Measurements from ENCODE around the gene AUTS2.

The AUTS2 gene

DNA sequence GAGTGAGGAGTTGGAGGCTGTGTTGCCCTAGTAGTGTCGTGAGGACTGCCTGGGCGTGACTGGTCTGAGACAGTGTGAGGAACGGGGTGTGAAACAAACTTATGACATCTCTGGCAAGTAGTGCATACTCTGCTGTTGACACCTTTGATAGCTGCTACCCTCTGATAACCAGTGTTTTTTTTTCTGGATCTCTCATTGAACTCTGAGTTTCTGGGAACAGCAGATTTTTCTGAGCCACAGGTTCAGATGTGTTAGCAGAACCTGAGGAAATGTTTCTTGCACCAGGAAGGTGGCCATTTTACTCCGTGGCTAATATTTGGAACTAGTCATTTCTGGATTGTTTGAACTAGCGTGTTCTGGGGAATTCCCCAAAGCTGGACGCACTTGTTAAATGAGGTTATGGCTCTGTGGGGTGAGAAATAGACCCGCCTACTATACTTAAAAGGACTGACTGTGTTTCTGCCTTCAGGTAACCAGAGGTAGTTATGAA is 52.9 kb downstream of the AUTS2 start:
- Histone ChIP-seq H3K36me3 (no peaks in the 10 kb centered on the region), H3K27me3 (no peaks in the 10 kb centered on the region), H3K9me3 (no peaks in the 10 kb centered on the region), H3K4me3 (ENCODE audit: low read depth in 1 of 2, low read length in 1 of 2) (no peak overlapping the region), H3K4me1 (ENCODE audit: control insufficient read depth in 1 of 2, insufficient read depth in 1 of 2, low read depth in 1 of 2, low read length in 1 of 2) (peaks cover 0 to 6% of the 10 kb centered on the region in 2 experiments), H3K27ac (no peak overlapping the region)
- TF ChIP-seq, protein P1, sequence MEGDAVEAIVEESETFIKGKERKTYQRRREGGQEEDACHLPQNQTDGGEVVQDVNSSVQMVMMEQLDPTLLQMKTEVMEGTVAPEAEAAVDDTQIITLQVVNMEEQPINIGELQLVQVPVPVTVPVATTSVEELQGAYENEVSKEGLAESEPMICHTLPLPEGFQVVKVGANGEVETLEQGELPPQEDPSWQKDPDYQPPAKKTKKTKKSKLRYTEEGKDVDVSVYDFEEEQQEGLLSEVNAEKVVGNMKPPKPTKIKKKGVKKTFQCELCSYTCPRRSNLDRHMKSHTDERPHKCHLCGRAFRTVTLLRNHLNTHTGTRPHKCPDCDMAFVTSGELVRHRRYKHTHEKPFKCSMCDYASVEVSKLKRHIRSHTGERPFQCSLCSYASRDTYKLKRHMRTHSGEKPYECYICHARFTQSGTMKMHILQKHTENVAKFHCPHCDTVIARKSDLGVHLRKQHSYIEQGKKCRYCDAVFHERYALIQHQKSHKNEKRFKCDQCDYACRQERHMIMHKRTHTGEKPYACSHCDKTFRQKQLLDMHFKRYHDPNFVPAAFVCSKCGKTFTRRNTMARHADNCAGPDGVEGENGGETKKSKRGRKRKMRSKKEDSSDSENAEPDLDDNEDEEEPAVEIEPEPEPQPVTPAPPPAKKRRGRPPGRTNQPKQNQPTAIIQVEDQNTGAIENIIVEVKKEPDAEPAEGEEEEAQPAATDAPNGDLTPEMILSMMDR (IDR thresholded peaks at IDR 0.05): no peak

DNA sequence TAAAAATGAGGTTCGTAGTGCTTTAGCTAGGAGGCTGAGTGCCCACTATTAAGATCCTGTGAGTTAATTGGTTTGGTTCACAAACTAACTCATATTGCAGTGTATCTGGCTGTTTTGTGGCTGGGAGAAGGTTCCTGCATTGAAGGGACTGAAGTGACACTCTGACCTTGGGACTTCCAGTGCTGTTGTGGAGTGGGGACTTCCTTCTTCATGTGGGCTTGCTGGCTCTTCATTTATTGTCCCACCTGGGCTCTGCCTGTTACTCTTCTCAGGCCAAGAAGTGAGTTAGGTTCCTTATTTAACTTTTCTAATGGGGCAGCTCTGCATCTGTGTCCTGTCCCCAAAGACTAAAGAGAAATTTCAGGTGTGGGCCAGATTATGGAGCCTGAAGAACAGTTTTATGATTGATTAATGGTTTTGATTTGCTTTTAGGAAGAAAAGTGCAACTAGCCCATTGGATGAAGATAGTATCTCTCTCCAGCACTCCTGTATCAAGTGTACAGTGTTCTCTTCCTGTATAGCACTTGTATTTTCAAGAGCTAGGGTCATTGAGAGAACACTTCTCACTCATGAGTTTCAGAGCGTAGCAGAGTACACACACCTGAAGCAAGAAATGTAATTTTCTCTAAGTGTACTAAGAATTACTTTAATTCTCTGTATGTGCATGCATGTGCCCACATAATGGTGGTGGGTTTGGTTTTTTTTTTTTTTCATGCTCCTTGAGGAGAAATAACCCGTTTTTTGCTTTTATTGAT is 54.8 kb downstream of the AUTS2 start:
- no peaks in the 10 kb centered on the region for H3K27me3 ChIP-seq
- no peaks in the 10 kb centered on the region for H3K36me3 ChIP-seq
- no peak overlapping the region for H3K4me3 ChIP-seq (ENCODE audit: low read depth in 1 of 2, low read length in 1 of 2)
- H3K4me1 ChIP-seq (ENCODE audit: control insufficient read depth in 1 of 2, insufficient read depth in 1 of 2, low read depth in 1 of 2, low read length in 1 of 2): peaks cover 0 to 6% of the 10 kb centered on the region in 2 experiments
- no peaks in the 10 kb centered on the region for H3K9me3 ChIP-seq
- TF ChIP-seq, protein P1 (IDR thresholded peaks at IDR 0.05): no peak
- no peak overlapping the region for H3K27ac ChIP-seq

DNA sequence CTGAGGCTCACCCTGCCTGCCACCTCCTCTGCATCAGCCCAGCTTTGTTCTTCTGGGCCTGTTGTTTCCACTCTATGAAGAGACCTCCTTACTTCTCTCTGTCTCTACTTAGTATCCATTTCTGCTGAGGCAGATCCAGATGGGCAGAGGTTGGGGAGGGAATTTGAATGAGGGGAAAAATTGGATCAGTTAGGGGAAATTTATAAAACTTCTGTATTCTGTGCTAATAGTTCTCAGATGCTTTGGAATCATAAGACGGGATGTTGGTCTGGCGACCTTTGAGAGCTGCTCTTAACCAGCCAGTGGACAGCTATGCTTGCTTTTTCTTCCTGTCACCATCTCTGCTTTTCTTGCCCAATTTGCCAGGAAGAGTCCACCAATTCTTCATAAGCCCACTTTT is 55.5 kb downstream of the AUTS2 start:
- no peak overlapping the region for H3K4me3 ChIP-seq (ENCODE audit: low read depth in 1 of 2, low read length in 1 of 2)
- H3K27ac ChIP-seq: no peak overlapping the region
- no peaks in the 10 kb centered on the region for H3K36me3 ChIP-seq
- TF ChIP-seq, protein P1 (IDR thresholded peaks at IDR 0.05): no peak
- H3K27me3 ChIP-seq: no peaks in the 10 kb centered on the region
- peaks cover 0 to 6% of the 10 kb centered on the region in 2 experiments for H3K4me1 ChIP-seq (ENCODE audit: control insufficient read depth in 1 of 2, insufficient read depth in 1 of 2, low read depth in 1 of 2, low read length in 1 of 2)
- H3K9me3 ChIP-seq: no peaks in the 10 kb centered on the region

DNA sequence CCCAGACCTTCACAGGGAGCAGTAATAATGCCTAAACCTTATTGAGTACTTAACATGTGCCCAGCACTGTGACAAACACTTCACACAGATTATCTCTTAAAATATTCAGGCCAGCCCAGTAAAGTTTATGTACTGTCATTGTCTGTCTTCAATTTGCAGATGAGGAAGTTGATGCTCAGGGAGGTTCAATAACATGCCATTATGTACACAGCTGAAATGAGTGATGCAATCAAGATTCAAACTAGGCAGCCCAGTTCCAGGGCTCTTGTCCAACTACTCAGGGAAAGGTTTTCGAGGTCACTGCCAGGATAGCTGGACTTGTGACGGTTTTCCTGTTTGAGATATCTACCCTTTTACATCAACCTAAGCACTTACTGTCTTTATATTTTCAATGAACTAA is 56.1 kb downstream of the AUTS2 start:
- TF ChIP-seq, protein P1 (IDR thresholded peaks at IDR 0.05): no peak
- Histone ChIP-seq H3K4me3 (ENCODE audit: low read depth in 1 of 2, low read length in 1 of 2) (no peak overlapping the region), H3K27ac (no peak overlapping the region), H3K27me3 (no peaks in the 10 kb centered on the region), H3K36me3 (no peaks in the 10 kb centered on the region), H3K9me3 (no peaks in the 10 kb centered on the region), H3K4me1 (ENCODE audit: control insufficient read depth in 1 of 2, insufficient read depth in 1 of 2, low read depth in 1 of 2, low read length in 1 of 2) (peaks cover 0 to 6% of the 10 kb centered on the region in 2 experiments)

DNA sequence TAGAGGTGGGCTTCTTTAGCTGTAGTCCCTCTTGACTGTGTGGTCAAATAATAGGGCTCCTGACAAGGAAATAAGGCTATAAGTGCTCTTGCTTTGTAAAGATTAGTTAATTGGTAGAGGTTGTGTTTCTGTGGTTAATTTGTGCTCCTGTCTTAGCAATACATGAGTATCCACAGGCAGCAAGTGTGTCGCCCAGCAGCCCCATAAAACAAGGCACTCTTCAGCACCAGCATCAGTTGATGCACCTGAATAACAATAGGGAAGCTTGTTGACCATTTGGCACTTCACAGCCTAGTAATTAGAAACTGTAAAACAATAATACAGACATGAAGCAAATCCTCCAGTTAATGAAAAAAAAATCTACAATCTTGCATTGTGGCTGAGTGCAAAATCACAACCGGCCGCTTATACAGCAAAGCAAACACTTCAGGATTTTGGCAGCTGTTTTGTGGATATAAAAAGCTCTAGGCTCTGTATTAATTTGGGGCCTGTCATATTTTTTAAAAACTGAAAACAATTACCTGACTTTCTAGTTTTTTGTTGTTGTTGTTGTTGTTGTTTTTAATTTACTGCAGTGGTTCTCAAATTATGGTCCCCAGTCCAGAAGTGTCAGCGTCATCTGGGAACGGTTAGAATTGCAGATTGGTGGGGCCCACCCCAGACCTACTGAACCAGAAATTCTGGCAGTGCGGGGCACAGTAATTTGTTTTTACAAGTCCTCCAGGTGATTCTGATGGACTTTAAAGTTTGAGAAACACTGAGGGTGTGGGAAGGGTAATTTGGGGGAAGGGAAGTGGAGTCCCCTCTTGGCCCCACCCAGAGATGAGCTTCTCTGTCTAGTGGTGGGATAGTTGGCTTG is 56.8 kb downstream of the AUTS2 start:
- H3K36me3 ChIP-seq: no peaks in the 10 kb centered on the region
- TF ChIP-seq, protein P1 (IDR thresholded peaks at IDR 0.05): no peak
- no peak overlapping the region for H3K4me3 ChIP-seq (ENCODE audit: low read depth in 1 of 2, low read length in 1 of 2)
- no peak overlapping the region for H3K27ac ChIP-seq
- H3K4me1 ChIP-seq (ENCODE audit: control insufficient read depth in 1 of 2, insufficient read depth in 1 of 2, low read depth in 1 of 2, low read length in 1 of 2): peaks cover 0 to 6% of the 10 kb centered on the region in 2 experiments
- no peaks in the 10 kb centered on the region for H3K27me3 ChIP-seq
- H3K9me3 ChIP-seq: no peaks in the 10 kb centered on the region

Measured in neutrophil (primary cell).